ENCODE measurements around the gene VEPH1.

- TF ChIP-seq, protein P1, sequence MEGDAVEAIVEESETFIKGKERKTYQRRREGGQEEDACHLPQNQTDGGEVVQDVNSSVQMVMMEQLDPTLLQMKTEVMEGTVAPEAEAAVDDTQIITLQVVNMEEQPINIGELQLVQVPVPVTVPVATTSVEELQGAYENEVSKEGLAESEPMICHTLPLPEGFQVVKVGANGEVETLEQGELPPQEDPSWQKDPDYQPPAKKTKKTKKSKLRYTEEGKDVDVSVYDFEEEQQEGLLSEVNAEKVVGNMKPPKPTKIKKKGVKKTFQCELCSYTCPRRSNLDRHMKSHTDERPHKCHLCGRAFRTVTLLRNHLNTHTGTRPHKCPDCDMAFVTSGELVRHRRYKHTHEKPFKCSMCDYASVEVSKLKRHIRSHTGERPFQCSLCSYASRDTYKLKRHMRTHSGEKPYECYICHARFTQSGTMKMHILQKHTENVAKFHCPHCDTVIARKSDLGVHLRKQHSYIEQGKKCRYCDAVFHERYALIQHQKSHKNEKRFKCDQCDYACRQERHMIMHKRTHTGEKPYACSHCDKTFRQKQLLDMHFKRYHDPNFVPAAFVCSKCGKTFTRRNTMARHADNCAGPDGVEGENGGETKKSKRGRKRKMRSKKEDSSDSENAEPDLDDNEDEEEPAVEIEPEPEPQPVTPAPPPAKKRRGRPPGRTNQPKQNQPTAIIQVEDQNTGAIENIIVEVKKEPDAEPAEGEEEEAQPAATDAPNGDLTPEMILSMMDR (IDR thresholded peaks at IDR 0.05): no peak
- TF ChIP-seq POLR2A (IDR thresholded peaks at IDR 0.05): no peak
Measured at GRCh38 chr3:157500232-157500631, 3.0 kb downstream of the VEPH1 start.

All from testis (tissue), 2 donors.